LNCaP clone FGC (cell line): Measurements from ENCODE around the gene KRT28.

ENCODE experiments used
- DNase-seq: peaks from one replicate; pipeline ENCODE4 v3.0.0-alpha.2; 2011; ENCODE audit warnings: low read depth
- H3K4me3 ChIP-seq: 2 replicates; pipeline ENCODE4 v1.5.1; 2011; ENCODE audit warnings: mild to moderate bottlenecking, low read depth, low read length, control low read depth
- TF ChIP-seq, protein P1 (sequence below): IDR thresholded peaks from 2 replicates; pipeline ENCODE4 v1.5.1; 2012; ENCODE audit warnings: mild to moderate bottlenecking; ENCODE audit not compliant: control insufficient read depth, insufficient read depth; ENCODE audit errors: extremely low read depth

KRT28 gene

DNA sequence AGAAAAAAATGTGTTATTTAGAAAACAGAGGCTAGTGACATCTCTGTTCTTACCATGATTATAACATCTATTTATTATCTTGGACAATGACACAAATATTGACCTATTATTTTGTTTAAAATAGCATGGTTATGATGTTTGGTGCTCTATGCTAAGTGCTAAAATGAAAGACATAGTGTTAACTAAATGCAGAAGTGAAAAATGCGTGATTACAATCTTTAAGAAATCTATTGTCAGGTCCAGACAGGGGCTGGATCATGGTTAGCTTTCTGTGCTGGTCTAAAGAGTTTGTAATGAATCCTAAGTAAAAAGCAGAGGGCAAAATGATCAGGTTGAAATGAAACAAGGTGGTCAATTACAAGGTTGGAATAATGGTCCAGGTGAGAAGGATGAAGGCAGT lies 622 bp upstream of the KRT28 start:
- no peak overlapping the region for H3K4me3 ChIP-seq
- TF ChIP-seq, protein P1, sequence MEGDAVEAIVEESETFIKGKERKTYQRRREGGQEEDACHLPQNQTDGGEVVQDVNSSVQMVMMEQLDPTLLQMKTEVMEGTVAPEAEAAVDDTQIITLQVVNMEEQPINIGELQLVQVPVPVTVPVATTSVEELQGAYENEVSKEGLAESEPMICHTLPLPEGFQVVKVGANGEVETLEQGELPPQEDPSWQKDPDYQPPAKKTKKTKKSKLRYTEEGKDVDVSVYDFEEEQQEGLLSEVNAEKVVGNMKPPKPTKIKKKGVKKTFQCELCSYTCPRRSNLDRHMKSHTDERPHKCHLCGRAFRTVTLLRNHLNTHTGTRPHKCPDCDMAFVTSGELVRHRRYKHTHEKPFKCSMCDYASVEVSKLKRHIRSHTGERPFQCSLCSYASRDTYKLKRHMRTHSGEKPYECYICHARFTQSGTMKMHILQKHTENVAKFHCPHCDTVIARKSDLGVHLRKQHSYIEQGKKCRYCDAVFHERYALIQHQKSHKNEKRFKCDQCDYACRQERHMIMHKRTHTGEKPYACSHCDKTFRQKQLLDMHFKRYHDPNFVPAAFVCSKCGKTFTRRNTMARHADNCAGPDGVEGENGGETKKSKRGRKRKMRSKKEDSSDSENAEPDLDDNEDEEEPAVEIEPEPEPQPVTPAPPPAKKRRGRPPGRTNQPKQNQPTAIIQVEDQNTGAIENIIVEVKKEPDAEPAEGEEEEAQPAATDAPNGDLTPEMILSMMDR: no peak
- no peak for DNase-seq

DNA sequence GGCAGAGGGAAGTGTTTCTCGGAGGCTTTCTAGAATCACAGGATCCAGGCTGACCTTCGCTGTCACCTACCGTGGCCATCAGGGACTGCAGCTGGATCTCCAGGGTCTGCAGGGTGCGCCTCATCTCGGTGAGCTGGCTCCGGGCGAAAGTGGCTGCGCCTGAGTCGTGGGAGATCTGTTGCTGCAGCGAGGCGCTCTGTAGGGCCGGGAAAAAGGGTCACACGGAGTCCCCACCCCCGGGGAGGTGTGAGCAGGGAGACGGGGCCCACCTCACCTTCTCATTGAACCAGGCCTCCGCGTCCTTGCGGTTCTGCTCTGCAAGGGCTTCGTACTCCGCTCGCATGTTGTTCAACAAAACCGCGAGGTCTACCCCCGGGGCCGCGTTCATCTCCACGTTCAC lies 2.9 kb downstream of the KRT28 start:
- TF ChIP-seq, protein P1: no peak
- H3K4me3 ChIP-seq: no peak overlapping the region
- DNase-seq: no peak

DNA sequence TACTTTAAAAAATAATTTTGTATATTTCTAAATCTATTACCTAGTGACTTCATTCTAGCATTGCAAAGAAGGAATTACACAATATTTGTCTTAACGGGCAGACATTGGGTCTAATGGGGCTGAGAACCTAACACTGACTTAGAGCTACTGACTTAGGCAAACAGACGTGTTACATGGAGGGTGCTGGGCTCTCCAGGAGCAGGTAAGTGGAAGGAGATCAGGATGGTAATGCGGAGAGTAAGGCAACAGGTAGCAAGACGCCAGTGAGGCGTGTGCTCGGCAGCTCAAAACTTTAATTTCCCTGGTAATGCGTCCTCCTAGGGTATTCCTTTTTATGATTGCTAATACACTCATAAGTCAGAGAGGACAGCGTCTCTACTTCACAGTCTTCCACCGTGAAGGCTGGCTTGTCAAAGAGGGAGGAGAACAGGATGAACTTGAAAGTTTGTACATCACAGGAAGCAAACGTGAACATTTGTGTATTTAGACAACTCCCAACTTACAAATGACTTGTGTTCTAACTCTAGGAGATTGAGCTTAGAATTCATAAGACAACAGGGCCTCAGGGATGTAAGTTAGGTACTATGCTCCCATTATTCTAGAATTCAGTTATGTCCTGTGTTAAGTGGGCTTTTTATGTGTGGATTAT lies 4.6 kb downstream of the KRT28 start:
- TF ChIP-seq, protein P1: no peak
- peak; percentile 35 for DNase-seq

DNA sequence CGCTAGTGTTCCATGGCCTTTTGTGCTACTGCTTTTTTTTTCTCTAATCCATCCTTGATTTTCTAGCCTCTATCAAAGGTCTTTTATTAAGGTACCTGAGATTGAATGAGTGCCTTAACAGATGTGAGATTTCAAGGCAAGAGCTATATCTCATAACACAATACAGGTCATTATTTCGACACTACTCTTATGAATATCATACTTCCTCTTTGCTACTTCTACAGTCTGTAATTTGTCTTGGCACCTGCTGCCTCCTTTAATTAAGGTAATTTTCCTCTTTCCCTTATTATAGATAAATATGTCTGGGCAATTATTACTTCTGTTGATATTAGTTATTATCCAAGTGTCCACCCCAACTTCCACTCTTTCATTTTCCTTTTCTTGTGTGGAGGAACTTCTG lies 5.3 kb downstream of the KRT28 start:
- no peak overlapping the region for H3K4me3 ChIP-seq
- TF ChIP-seq, protein P1: no peak
- DNase-seq: no peak

More for the DNA sequence above, 4.6 kb downstream of the KRT28 start:
- no peak overlapping the region for H3K4me3 ChIP-seq

DNA sequence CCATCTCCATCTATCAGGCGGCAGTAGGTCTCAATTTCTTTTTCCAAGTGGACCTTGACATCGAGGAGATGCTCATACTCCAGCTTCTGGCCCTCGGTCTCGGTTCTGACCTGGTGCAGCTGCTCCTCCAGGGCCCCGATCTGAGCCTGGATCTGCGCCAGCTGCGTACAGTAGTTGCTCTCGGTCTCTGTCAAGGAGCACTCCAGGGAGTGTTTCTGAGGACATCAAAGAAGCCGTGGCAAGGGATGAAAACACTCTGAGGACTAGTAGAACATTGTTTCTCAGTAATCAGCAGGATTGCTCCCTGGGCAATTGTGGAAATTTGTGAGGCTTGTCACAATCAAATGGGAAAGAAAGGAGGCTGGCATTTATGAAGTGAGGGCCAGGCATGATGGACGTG lies 5.9 kb downstream of the KRT28 start:
- H3K4me3 ChIP-seq: no peak overlapping the region
- TF ChIP-seq, protein P1: no peak
- DNase-seq: no peak

DNA sequence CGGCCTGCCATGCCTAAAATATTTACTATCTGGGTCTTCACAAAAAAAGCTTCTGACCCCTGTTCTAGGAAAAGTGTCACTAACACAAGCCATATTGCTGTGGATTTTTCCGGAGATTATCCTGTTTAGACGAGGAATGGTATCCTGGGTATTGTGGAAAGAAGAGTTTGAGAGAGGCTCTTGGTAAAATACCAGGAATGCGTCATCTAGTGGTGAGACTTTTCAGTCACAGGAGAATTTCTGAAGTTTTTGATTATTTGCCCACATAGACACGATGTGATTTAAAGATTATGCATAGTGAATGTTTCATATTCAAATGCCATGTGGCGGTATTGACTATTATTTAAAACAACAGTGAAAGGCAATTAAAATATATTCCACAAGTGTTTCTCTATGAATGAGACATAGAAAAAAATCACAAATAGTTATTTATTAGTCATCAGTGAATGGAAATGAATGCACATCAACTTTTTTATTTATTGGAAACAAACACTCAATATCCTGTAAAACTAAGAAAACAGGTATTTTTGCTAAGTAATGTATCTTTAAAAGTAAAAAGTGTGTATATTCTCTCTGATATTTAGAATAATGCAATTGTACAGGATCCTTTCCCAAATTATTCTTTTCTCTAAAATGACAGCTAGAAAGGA lies 7.8 kb downstream of the KRT28 start:
- no peak overlapping the region for H3K4me3 ChIP-seq
- DNase-seq: peak; percentile 46

More for the DNA sequence above, 7.8 kb downstream of the KRT28 start:
- TF ChIP-seq, protein P1: peak; percentile 66
